DOHH2 (cell line): Measurements from ENCODE around the gene CES2.

ENCODE experiments used
- H3F3A ChIP-seq: fragments of 200-600 bp; sonication (generic), shearing (Covaris generic); 2 replicates; pipeline ENCODE4 v1.6.0; 2016; ENCODE audit warnings: antibody characterized with exemption, mild to moderate bottlenecking; ENCODE audit not compliant: control insufficient read depth, insufficient read depth
- H3K27ac ChIP-seq: fragments of 200-600 bp; sonication (generic); 2 replicates; pipeline ENCODE4 v1.5.1; 2014; ENCODE audit warnings: low read depth, mild to moderate bottlenecking, low read length, moderate library complexity
- H3K27me3 ChIP-seq: fragments of 200-600 bp; sonication (generic); 2 replicates; pipeline ENCODE4 v1.6.1; 2014; ENCODE audit warnings: mild to moderate bottlenecking, low read length, mixed read lengths; ENCODE audit not compliant: control insufficient read depth
- H3K36me3 ChIP-seq: fragments of 200-600 bp; sonication (generic); 2 replicates; pipeline ENCODE4 v1.6.1; 2014; ENCODE audit warnings: mild to moderate bottlenecking, low read length, moderate library complexity, mixed read lengths; ENCODE audit not compliant: control insufficient read depth
- H3K4me1 ChIP-seq: fragments of 200-600 bp; sonication (generic); 2 replicates; pipeline ENCODE4 v1.6.1; 2014; ENCODE audit warnings: mild to moderate bottlenecking, low read length, mixed read lengths; ENCODE audit not compliant: control insufficient read depth
- H3K4me2 ChIP-seq: fragments of 200-600 bp; sonication (generic); 2 replicates; pipeline ENCODE4 v1.6.0; 2014; ENCODE audit warnings: mild to moderate bottlenecking, low read length, moderate library complexity
- H3K4me3 ChIP-seq: fragments of 200-600 bp; sonication (generic); 2 replicates; pipeline ENCODE4 v1.5.1; 2014; ENCODE audit warnings: mild to moderate bottlenecking, low read length, mixed read lengths
- H3K79me2 ChIP-seq: fragments of 200-600 bp; sonication (generic); 2 replicates; pipeline ENCODE4 v1.6.1; 2014; ENCODE audit warnings: mild to moderate bottlenecking, low read length, mixed read lengths; ENCODE audit not compliant: control insufficient read depth
- H3K9me2 ChIP-seq: fragments of 200-600 bp; sonication (generic); replicated peaks from 2 replicates; pipeline ENCODE4 v1.6.1; 2014; ENCODE audit warnings: mild to moderate bottlenecking, low read length, mixed read lengths; ENCODE audit not compliant: control insufficient read depth
- H3K9me3 ChIP-seq: fragments of 200-600 bp; sonication (generic); 2 replicates; pipeline ENCODE4 v1.6.1; 2014; ENCODE audit warnings: antibody characterized with exemption, low read length, mixed read lengths; ENCODE audit not compliant: control insufficient read depth, insufficient read depth
- H4K20me1 ChIP-seq: fragments of 200-600 bp; sonication (generic); 2 replicates; pipeline ENCODE4 v1.6.0; 2014; ENCODE audit warnings: low read depth, mild to moderate bottlenecking, antibody characterized with exemption, low read length, moderate library complexity; ENCODE audit not compliant: control insufficient read depth, insufficient read depth
- CTCF ChIP-seq: fragments of 200-600 bp; sonication (generic); IDR thresholded peaks from one replicate; pipeline ENCODE4 v1.5.1; 2014; ENCODE audit warnings: antibody characterized with exemption, mild to moderate bottlenecking, low read depth, low read length; ENCODE audit not compliant: poor library complexity, severe bottlenecking
- EZH2phosphoT487 ChIP-seq: fragments of 200-600 bp; sonication (generic); IDR thresholded peaks from 2 replicates; pipeline ENCODE4 v1.6.1; 2017; ENCODE audit warnings: borderline replicate concordance, mild to moderate bottlenecking, antibody characterized with exemption, low read length, moderate library complexity, mixed read lengths

The CES2 gene

GRCh38 chr16:66914541-66914940 is 20.8 kb upstream of the CES2 start:
- Histone ChIP-seq H3K4me2 (no peak overlapping the region), H3K27ac (no peak overlapping the region), H3K4me3 (no peak overlapping the region), H3K27me3 (no peaks in the 10 kb centered on the region), H3K79me2 (no peaks in the 10 kb centered on the region), H3K36me3 (no peaks in the 10 kb centered on the region), H3K4me1 (no peaks in the 10 kb centered on the region), H3K9me3 (no peaks in the 10 kb centered on the region), H3F3A (no peaks in the 10 kb centered on the region), H4K20me1 (no peaks in the 10 kb centered on the region), H3K9me2 (no peaks in the 10 kb centered on the region)
- no peak for TF ChIP-seq CTCF

GRCh38 chr16:66915041-66915440 is 20.3 kb upstream of the CES2 start:
- H3K9me3 ChIP-seq: no peaks in the 10 kb centered on the region
- peaks cover 3% of the 10 kb centered on the region for H3K27me3 ChIP-seq
- no peaks in the 10 kb centered on the region for H4K20me1 ChIP-seq
- H3K27ac ChIP-seq: no peak overlapping the region
- H3F3A ChIP-seq: no peaks in the 10 kb centered on the region
- no peak overlapping the region for H3K4me3 ChIP-seq
- H3K36me3 ChIP-seq: no peaks in the 10 kb centered on the region
- H3K4me1 ChIP-seq: no peaks in the 10 kb centered on the region
- H3K79me2 ChIP-seq: no peaks in the 10 kb centered on the region
- TF ChIP-seq EZH2phosphoT487 (no peak), CTCF (no peak)
- H3K4me2 ChIP-seq: no peak overlapping the region
- no peaks in the 10 kb centered on the region for H3K9me2 ChIP-seq

DNA sequence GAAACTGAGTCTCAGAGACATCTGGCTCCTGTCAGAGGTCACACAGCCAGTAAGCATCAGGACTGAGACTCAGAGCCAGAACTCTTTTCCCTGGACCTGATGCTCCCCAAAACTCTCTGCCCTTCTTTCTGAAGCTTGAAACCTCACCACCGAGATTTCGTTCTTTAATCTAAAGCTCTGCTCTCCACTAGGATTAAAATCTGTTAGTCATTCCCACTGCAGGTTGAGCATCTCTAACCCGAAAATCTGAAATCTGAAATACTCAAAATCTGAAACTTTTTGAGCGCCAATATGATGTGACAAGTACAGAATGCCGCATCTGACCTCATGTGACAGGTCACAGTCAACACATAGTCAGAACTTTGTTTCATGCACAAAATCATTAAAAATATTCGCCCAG is 18.8 kb upstream of the CES2 start:
- Histone ChIP-seq H4K20me1 (no peaks in the 10 kb centered on the region), H3K79me2 (no peaks in the 10 kb centered on the region), H3K9me2 (no peaks in the 10 kb centered on the region), H3K36me3 (no peaks in the 10 kb centered on the region), H3K27ac (no peak overlapping the region), H3K4me3 (no peak overlapping the region), H3F3A (no peaks in the 10 kb centered on the region), H3K4me1 (no peaks in the 10 kb centered on the region), H3K4me2 (no peak overlapping the region), H3K27me3 (peaks cover 13% of the 10 kb centered on the region), H3K9me3 (no peaks in the 10 kb centered on the region)
- TF ChIP-seq CTCF (no peak), EZH2phosphoT487 (no peak)

- H3K9me2 ChIP-seq: no peaks in the 10 kb centered on the region
- no peak overlapping the region for H3K4me2 ChIP-seq
- H3F3A ChIP-seq: no peaks in the 10 kb centered on the region
- H3K4me1 ChIP-seq: no peaks in the 10 kb centered on the region
- no peaks in the 10 kb centered on the region for H3K36me3 ChIP-seq
- no peaks in the 10 kb centered on the region for H3K9me3 ChIP-seq
- H3K79me2 ChIP-seq: no peaks in the 10 kb centered on the region
- no peak overlapping the region for H3K27ac ChIP-seq
- TF ChIP-seq CTCF: no peak
- no peak for TF ChIP-seq EZH2phosphoT487
- no peak overlapping the region for H3K4me3 ChIP-seq
- peaks cover 13% of the 10 kb centered on the region for H3K27me3 ChIP-seq
- H4K20me1 ChIP-seq: no peaks in the 10 kb centered on the region
These were observed 17.6 kb upstream of the CES2 start for GRCh38 chr16:66917741-66918140.
